ENCODE data around the gene STAT4. TPM values are rescaled to one million over a fixed set of nuclear protein-coding genes. Genes with fewer than 3 reads are reported as not detected.

Gene STAT4
- total RNA-seq, 1 experiment from 2014 or later, result 0.44 TPM

GRCh38 chr2:191003405-191004309 is 147.1 kb downstream of the STAT4 start (continued):
- TF ChIP-seq ARID4B (CRISPR knock-in tag; IDR thresholded peaks at IDR 0.05; ENCODE audit: borderline replicate concordance), result no peak
- no peak for TF ChIP-seq FOXJ3 (CRISPR knock-in tag; IDR thresholded peaks at IDR 0.05; ENCODE audit: borderline replicate concordance)
- no peak for TF ChIP-seq JAZF1 (CRISPR knock-in tag; IDR thresholded peaks at IDR 0.05)
- TF ChIP-seq, protein P1, sequence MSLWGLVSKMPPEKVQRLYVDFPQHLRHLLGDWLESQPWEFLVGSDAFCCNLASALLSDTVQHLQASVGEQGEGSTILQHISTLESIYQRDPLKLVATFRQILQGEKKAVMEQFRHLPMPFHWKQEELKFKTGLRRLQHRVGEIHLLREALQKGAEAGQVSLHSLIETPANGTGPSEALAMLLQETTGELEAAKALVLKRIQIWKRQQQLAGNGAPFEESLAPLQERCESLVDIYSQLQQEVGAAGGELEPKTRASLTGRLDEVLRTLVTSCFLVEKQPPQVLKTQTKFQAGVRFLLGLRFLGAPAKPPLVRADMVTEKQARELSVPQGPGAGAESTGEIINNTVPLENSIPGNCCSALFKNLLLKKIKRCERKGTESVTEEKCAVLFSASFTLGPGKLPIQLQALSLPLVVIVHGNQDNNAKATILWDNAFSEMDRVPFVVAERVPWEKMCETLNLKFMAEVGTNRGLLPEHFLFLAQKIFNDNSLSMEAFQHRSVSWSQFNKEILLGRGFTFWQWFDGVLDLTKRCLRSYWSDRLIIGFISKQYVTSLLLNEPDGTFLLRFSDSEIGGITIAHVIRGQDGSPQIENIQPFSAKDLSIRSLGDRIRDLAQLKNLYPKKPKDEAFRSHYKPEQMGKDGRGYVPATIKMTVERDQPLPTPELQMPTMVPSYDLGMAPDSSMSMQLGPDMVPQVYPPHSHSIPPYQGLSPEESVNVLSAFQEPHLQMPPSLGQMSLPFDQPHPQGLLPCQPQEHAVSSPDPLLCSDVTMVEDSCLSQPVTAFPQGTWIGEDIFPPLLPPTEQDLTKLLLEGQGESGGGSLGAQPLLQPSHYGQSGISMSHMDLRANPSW (CRISPR knock-in tag; conservative IDR thresholded peaks at IDR 0.05; ENCODE audit: low read depth), result no peak

- H3K4me1 Mint-ChIP-seq, result no peaks in the 10 kb centered on the region
- ATAC-seq, result no peak
- no peaks in the 10 kb centered on the region for H3K27me3 Mint-ChIP-seq (ENCODE audit: low read depth)
- no peak overlapping the region for H3K4me3 Mint-ChIP-seq
- POLR2A ChIA-PET, result no interaction called here
- no peaks in the 10 kb centered on the region for H3K9me3 Mint-ChIP-seq
- H3K36me3 Mint-ChIP-seq, result peaks cover 79% of the 10 kb centered on the region
- no peak for TF ChIP-seq ZNF219 (CRISPR knock-in tag; IDR thresholded peaks at IDR 0.05; ENCODE audit: borderline replicate concordance)
- TF ChIP-seq PRRX2 (CRISPR knock-in tag; IDR thresholded peaks at IDR 0.05), result no peak
- no peak for TF ChIP-seq ARID4B (CRISPR knock-in tag; IDR thresholded peaks at IDR 0.05; ENCODE audit: borderline replicate concordance)
- TF ChIP-seq CREM (CRISPR knock-in tag; IDR thresholded peaks at IDR 0.05), result no peak
- CTCF ChIA-PET, result no interaction called here
- no peak for DNase-seq (ENCODE audit: low spot score)
- no peak overlapping the region for H3K27ac Mint-ChIP-seq
Measured at GRCh38 chr2:191001624-191002023, 149.2 kb downstream of the STAT4 start.

- DNase-seq (ENCODE audit: low spot score), result no peak
- no peaks in the 10 kb centered on the region for H3K27me3 Mint-ChIP-seq (ENCODE audit: low read depth)
- H3K36me3 Mint-ChIP-seq, result peaks cover 80% of the 10 kb centered on the region
- ChIA-PET CTCF (no interaction called here), POLR2A (no interaction called here)
- H3K4me3 Mint-ChIP-seq, result no peak overlapping the region
- no peak overlapping the region for H3K27ac Mint-ChIP-seq
- no peak for ATAC-seq
- H3K9me3 Mint-ChIP-seq, result no peaks in the 10 kb centered on the region
- no peaks in the 10 kb centered on the region for H3K4me1 Mint-ChIP-seq
- no peak for TF ChIP-seq FOXK1 (CRISPR knock-in tag; IDR thresholded peaks at IDR 0.05)
- no peak for TF ChIP-seq NFATC4 (CRISPR knock-in tag; IDR thresholded peaks at IDR 0.05)
- no peak for TF ChIP-seq NFYB (CRISPR knock-in tag; conservative IDR thresholded peaks at IDR 0.05; ENCODE audit: low read depth)
- TF ChIP-seq, protein P2, sequence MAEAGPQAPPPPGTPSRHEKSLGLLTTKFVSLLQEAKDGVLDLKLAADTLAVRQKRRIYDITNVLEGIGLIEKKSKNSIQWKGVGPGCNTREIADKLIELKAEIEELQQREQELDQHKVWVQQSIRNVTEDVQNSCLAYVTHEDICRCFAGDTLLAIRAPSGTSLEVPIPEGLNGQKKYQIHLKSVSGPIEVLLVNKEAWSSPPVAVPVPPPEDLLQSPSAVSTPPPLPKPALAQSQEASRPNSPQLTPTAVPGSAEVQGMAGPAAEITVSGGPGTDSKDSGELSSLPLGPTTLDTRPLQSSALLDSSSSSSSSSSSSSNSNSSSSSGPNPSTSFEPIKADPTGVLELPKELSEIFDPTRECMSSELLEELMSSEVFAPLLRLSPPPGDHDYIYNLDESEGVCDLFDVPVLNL (CRISPR knock-in tag; IDR thresholded peaks at IDR 0.05; ENCODE audit: borderline replicate concordance, low read depth), result no peak
- no peak for TF ChIP-seq JAZF1 (CRISPR knock-in tag; IDR thresholded peaks at IDR 0.05)
- no peak for TF ChIP-seq MXD4 (CRISPR knock-in tag; IDR thresholded peaks at IDR 0.05; ENCODE audit: borderline replicate concordance)
- no peak for TF ChIP-seq ELF4 (CRISPR knock-in tag; IDR thresholded peaks at IDR 0.05; ENCODE audit: low read depth)
- no peak for TF ChIP-seq MYBL2 (CRISPR knock-in tag; IDR thresholded peaks at IDR 0.05)
- TF ChIP-seq, protein P3, sequence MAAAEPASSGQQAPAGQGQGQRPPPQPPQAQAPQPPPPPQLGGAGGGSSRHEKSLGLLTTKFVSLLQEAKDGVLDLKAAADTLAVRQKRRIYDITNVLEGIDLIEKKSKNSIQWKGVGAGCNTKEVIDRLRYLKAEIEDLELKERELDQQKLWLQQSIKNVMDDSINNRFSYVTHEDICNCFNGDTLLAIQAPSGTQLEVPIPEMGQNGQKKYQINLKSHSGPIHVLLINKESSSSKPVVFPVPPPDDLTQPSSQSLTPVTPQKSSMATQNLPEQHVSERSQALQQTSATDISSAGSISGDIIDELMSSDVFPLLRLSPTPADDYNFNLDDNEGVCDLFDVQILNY (CRISPR knock-in tag; IDR thresholded peaks at IDR 0.05), result no peak
- TF ChIP-seq JUN (CRISPR knock-in tag; IDR thresholded peaks at IDR 0.05), result no peak
- TF ChIP-seq ZNF138 (CRISPR knock-in tag; conservative IDR thresholded peaks at IDR 0.05), result no peak
- TF ChIP-seq ZNF671 (CRISPR knock-in tag; IDR thresholded peaks at IDR 0.05), result no peak
Measured at GRCh38 chr2:191001032-191001431, 149.8 kb downstream of the STAT4 start.
